ENCODE results near the gene HMGN4. TPM values are rescaled to one million over a fixed set of nuclear protein-coding genes. Genes with fewer than 3 reads are reported as not detected.

HMGN4 gene
- total and polyA plus RNA-seq, 9 of the 15 experiments (the other 6 are each of a cell fraction or from before 2014, with no cell fraction given): 35.4 to 134 (median 94.1) TPM

DNA sequence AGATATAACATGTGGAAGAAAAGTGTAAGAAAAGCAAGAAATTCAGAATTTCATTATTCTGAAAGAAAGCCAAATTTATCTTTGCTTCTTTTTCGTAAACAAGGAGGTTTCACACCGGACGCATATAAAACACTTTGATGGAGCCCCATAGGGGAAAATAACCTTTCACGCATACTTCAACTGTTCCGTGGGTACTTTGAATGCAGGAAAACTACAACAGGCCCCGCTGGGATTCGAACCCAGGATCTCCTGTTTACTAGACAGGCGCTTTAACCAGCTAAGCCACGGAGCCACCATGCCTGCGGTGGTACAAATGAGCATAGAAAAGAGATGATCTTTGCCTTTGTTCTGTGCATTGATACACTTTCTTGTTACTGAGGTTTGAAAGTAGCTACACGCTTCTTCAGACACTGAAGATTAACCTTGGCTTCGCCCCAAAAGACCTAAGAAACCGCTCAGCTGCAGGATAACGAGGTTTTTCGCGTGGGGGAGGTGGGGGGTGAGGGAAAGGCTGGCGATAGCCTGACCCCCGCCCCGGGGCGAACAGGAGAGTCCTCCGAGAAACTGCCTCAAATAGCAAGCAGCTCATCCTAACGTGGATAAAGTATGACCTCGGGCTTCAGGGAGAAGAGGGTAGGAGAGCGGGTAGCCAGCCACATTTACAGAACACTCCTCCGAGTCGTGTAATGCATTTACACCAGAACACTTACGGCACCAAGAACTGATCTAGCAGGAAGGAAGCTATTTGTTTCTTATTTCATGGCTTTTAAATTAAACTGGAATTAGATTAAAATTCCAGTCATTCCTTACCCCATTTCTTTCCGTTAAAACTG is 5.3 kb upstream of the HMGN4 start:
- under 1% methylated on average over 27 of the region's 28 CpGs for WGBS (ENCODE audit: insufficient coverage, low coverage, missing lambda C conversion rate)
- H3K27me3 ChIP-seq (ENCODE audit: control insufficient read depth in 2 of 2, insufficient read depth in 2 of 2, low read length in 2 of 2): no peaks in the 10 kb centered on the region
- DNase-seq (ENCODE audit: extremely low read depth in 1 of 4, low spot score in 3 of 4): peak; percentile 74 to 97 (median 80)
- peak overlapping the region; percentile 96 for H2AFZ ChIP-seq (ENCODE audit: low read depth, low read length)
- intact Hi-C loops (cut with micrococcal nuclease) (no loop called here), in situ Hi-C loops (cut with MboI) (no loop called here)
- H3K27ac ChIP-seq (ENCODE audit: extremely low read depth, low read depth, low read length): peak overlapping the region; percentile 77
- H3K36me3 ChIP-seq (ENCODE audit: control insufficient read depth, insufficient read depth, low read length): no peaks in the 10 kb centered on the region
- H3K4me2 ChIP-seq (ENCODE audit: insufficient read depth, low read length): peak overlapping the region; percentile 90
- H3K9me1 ChIP-seq (ENCODE audit: control insufficient read depth, insufficient read depth, low read length): no peaks in the 10 kb centered on the region
- POLR2A ChIA-PET: interaction anchor here (0.5 to 3.7 kb wide), 26 partner anchors 9 to 755 kb away, joined by 3 to 21 read pairs (median 4); partner anchors contain the start of genes BTN1A1 and BTN2A2
- no peaks in the 10 kb centered on the region for H3K9me3 ChIP-seq (replicated peaks; ENCODE audit: control insufficient read depth, insufficient read depth, low read depth, low read length)
- peak; percentile 72 for ATAC-seq
- CTCF ChIA-PET (ENCODE audit: low intra/inter-chr PET ratio): interaction anchor here (0.6 kb wide), 1 partner anchor 1066 kb away, joined by 3 read pairs; no protein-coding TSS in a partner anchor
- peak; percentile 84 for FAIRE-seq
- peaks cover 9 to 19% of the 10 kb centered on the region in 2 experiments for H3K4me1 ChIP-seq (replicated peaks in 1 of 2; ENCODE audit: control insufficient read depth in 2 of 2, insufficient read depth in 2 of 2, low read length in 2 of 2)
- no peaks in the 10 kb centered on the region; the same call in 1 of the 2 replicates for H4K20me1 ChIP-seq (replicated peaks; ENCODE audit: control insufficient read depth, insufficient read depth, low read length)
- no TSS peak for BruUV-seq (replicated peaks)
- H3K79me2 ChIP-seq (ENCODE audit: control insufficient read depth, insufficient read depth, low read length): no peaks in the 10 kb centered on the region
- peak overlapping the region; percentile 81 to 92 for H3K9ac ChIP-seq (ENCODE audit: insufficient read depth in 1 of 2, low read depth in 2 of 2, low read length in 2 of 2)
- H3K4me3 ChIP-seq: peak overlapping the region; percentile 74
- TF ChIP-seq MTF1 (CRISPR knock-in tag; IDR thresholded peaks at IDR 0.05; ENCODE audit: borderline replicate concordance) (no peak), ZSCAN29 (IDR thresholded peaks at IDR 0.05) (peak; percentile 88), KDM5B (IDR thresholded peaks at IDR 0.05; ENCODE audit: insufficient replicate concordance, low read depth, low read length) (peak; percentile 69), ZFX (CRISPR knock-in tag; IDR thresholded peaks at IDR 0.05) (peak; percentile 55; the same call in 1 of the 2 replicates), DMBX1 (CRISPR knock-in tag; IDR thresholded peaks at IDR 0.05; ENCODE audit: borderline replicate concordance) (0 out of 2 replicates have a peak, but pooled peaks have one; percentile 35), SP2 (IDR thresholded peaks at IDR 0.05; ENCODE audit: extremely low read depth, low read depth, low read length, poor library complexity, severe bottlenecking) (no peak), NFATC3 (IDR thresholded peaks at IDR 0.05) (0 out of 2 replicates have a peak, but pooled peaks have one; percentile 52), ZNF79 (CRISPR knock-in tag; IDR thresholded peaks at IDR 0.05; ENCODE audit: low read depth) (peak; percentile 70; the same call in 1 of the 2 replicates), MEIS2 (IDR thresholded peaks at IDR 0.05; ENCODE audit: partially characterized antibody) (peak; percentile 8), POLR2A (conservative IDR thresholded peaks at IDR 0.05) (no peak), DNMT1 (IDR thresholded peaks at IDR 0.05) (no peak), HSF4 (CRISPR knock-in tag; IDR thresholded peaks at IDR 0.05; ENCODE audit: borderline replicate concordance) (no peak), RCOR1 (IDR thresholded peaks at IDR 0.05; ENCODE audit: borderline replicate concordance in 1 of 2, low read depth in 2 of 2, low read length in 2 of 2) (peak; percentile 12 to 72; a peak in 3 of 4 replicates), COPS2 (conservative IDR thresholded peaks at IDR 0.05) (no peak), MAFF (IDR thresholded peaks at IDR 0.05; ENCODE audit: low read length) (peak; percentile 7; the same call in 1 of the 2 replicates), ZNF57 (CRISPR knock-in tag; IDR thresholded peaks at IDR 0.05) (no peak), SMAD4 (CRISPR knock-in tag; conservative IDR thresholded peaks at IDR 0.05) (peak; percentile 59), CXXC5 (CRISPR knock-in tag; IDR thresholded peaks at IDR 0.05) (peak; percentile 84), MAFK (IDR thresholded peaks at IDR 0.05; ENCODE audit: low read length) (peak; percentile 51; the same call in 1 of the 2 replicates), ZC3H4 (CRISPR knock-in tag; IDR thresholded peaks at IDR 0.05; ENCODE audit: borderline replicate concordance) (no peak), EP300 (IDR thresholded peaks at IDR 0.05; ENCODE audit: low read length) (peak; percentile 82)
- TF ChIP-seq, protein P1, sequence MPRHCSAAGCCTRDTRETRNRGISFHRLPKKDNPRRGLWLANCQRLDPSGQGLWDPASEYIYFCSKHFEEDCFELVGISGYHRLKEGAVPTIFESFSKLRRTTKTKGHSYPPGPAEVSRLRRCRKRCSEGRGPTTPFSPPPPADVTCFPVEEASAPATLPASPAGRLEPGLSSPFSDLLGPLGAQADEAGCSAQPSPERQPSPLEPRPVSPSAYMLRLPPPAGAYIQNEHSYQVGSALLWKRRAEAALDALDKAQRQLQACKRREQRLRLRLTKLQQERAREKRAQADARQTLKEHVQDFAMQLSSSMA (CRISPR knock-in tag; IDR thresholded peaks at IDR 0.05): no peak

Data from K562 (cell line).